IMR-90 (cell line): ENCODE measurements around the gene STK17A. TPM values are rescaled to one million over a fixed set of nuclear protein-coding genes. Genes with fewer than 3 reads are reported as not detected.

Experiments used
- ATAC-seq: fragments of 200-7000 bp; cut with Tn5 transposase; 2 replicates; pipeline ENCODE4 v1.9.1; 2020; ENCODE audit warnings: low read depth, mild to moderate bottlenecking, moderate library complexity
- BruUV-seq: library from RNA; stranded (reverse); fragments of 400-500 nt; replicated peaks from 2 replicates; lab custom pipeline; 2021; lab: Mats Ljungman, UMichigan
- CTCF ChIA-PET: fragments of 300-600 bp; formaldehyde crosslinking; extraction: SDS; loops from one replicate; lab custom pipeline; 2021; ENCODE audit warnings: antibody characterized with exemption; lab: Yijun Ruan, JAX
- POLR2A ChIA-PET: fragments of 300-600 bp; sonication (Branson Sonifier 250); formaldehyde crosslinking; loops from one replicate; lab custom pipeline; 2022; ENCODE audit warnings: antibody characterized with exemption; ENCODE audit not compliant: unreplicated experiment; lab: Charles Lee
- DNase-seq: peaks from one replicate; pipeline ENCODE4 v3.0.0; 2013
- H2AFZ ChIP-seq: replicated peaks from 2 replicates; pipeline ENCODE3; 2013; ENCODE audit warnings: low read length, mild to moderate bottlenecking; ENCODE audit not compliant: poor library complexity
- H2AK5ac ChIP-seq: 2 replicates; pipeline ENCODE4 v1.6.1; 2013; ENCODE audit warnings: low read depth, low read length, inconsistent platforms
- H2AK9ac ChIP-seq: replicated peaks from 2 replicates; pipeline ENCODE3; 2013; ENCODE audit warnings: mild to moderate bottlenecking, low read depth, low read length, moderate library complexity; ENCODE audit not compliant: poor library complexity
- H2BK120ac ChIP-seq: 2 replicates; pipeline ENCODE4 v1.6.1; 2013; ENCODE audit warnings: low read depth, low read length, inconsistent platforms
- H2BK15ac ChIP-seq: 3 replicates; pipeline ENCODE4 v1.6.1; 2013; ENCODE audit warnings: low read depth, low read length, inconsistent platforms
- H2BK20ac ChIP-seq: 2 replicates; pipeline ENCODE4 v1.6.1; 2013; ENCODE audit warnings: low read depth, mild to moderate bottlenecking, inconsistent platforms, low read length, moderate library complexity
- H2BK5ac ChIP-seq: 2 replicates; pipeline ENCODE4 v1.6.1; 2013; ENCODE audit warnings: mild to moderate bottlenecking, low read depth, low read length, inconsistent platforms; ENCODE audit not compliant: poor library complexity, severe bottlenecking
- H3K14ac ChIP-seq: replicated peaks from 2 replicates; pipeline ENCODE4 v1.6.1; 2013; ENCODE audit warnings: low read depth, low read length, inconsistent platforms
- H3K18ac ChIP-seq: 2 replicates; pipeline ENCODE4 v1.6.1; 2013; ENCODE audit warnings: low read depth, low read length, control low read depth
- H3K23ac ChIP-seq: 2 replicates; pipeline ENCODE4 v1.6.1; 2013; ENCODE audit warnings: low read depth, low read length, inconsistent platforms
- H3K27ac ChIP-seq: 2 replicates; pipeline ENCODE4 v1.5.1; 2013; ENCODE audit warnings: mild to moderate bottlenecking, control low read depth, low read length; ENCODE audit not compliant: insufficient read depth
- H3K27me3 ChIP-seq: 2 replicates; pipeline ENCODE4 v1.6.1; 2013; ENCODE audit warnings: low read length; ENCODE audit not compliant: control insufficient read depth, insufficient read depth
- H3K36me3 ChIP-seq: 2 replicates; pipeline ENCODE4 v1.6.1; 2013; ENCODE audit warnings: low read length, mixed read lengths; ENCODE audit not compliant: control insufficient read depth, insufficient read depth
- H3K4ac ChIP-seq: 2 replicates; pipeline ENCODE4 v1.6.1; 2013; ENCODE audit warnings: low read depth, low read length, inconsistent platforms
- H3K4me1 ChIP-seq: 2 replicates; pipeline ENCODE4 v1.6.1; 2013; ENCODE audit warnings: low read length, mixed read lengths; ENCODE audit not compliant: control insufficient read depth, insufficient read depth
- H3K4me2 ChIP-seq: 2 replicates; pipeline ENCODE4 v1.6.1; 2013; ENCODE audit warnings: low read depth, mild to moderate bottlenecking, control low read depth, low read length, moderate library complexity
- H3K4me3 ChIP-seq: 2 replicates; pipeline ENCODE4 v1.5.1; 2013; ENCODE audit warnings: low read depth, mild to moderate bottlenecking, control low read depth, low read length, moderate library complexity; ENCODE audit not compliant: insufficient read depth
- H3K56ac ChIP-seq: 2 replicates; pipeline ENCODE4 v1.6.1; 2013; ENCODE audit warnings: low read length, inconsistent platforms; ENCODE audit not compliant: insufficient read depth; ENCODE audit errors: extremely low read depth
- H3K79me1 ChIP-seq, 2 experiments: 2 replicates each; pipeline ENCODE4 v1.6.1; 2013; ENCODE audit warnings: low read length in 2 of 2, inconsistent platforms in 1 of 2, low read depth in 1 of 2
- H3K9ac ChIP-seq: 2 replicates; pipeline ENCODE4 v1.6.1; 2013; ENCODE audit warnings: low read depth, low read length, control low read depth
- H3K9me1 ChIP-seq: 2 replicates; pipeline ENCODE4 v1.6.1; 2013; ENCODE audit warnings: low read length, inconsistent platforms; ENCODE audit not compliant: insufficient read depth
- H3K9me3 ChIP-seq: 2 replicates; pipeline ENCODE4 v1.6.1; 2013; ENCODE audit warnings: low read length; ENCODE audit not compliant: control insufficient read depth, insufficient read depth
- H4K20me1 ChIP-seq: 2 replicates; pipeline ENCODE4 v1.6.1; 2013; ENCODE audit warnings: low read length, inconsistent platforms; ENCODE audit not compliant: insufficient read depth
- H4K5ac ChIP-seq: 2 replicates; pipeline ENCODE4 v1.6.1; 2013; ENCODE audit warnings: mild to moderate bottlenecking, low read depth, low read length, control low read depth
- H4K8ac ChIP-seq, 2 experiments: 2 replicates each; pipeline ENCODE4 v1.6.1; 2013; ENCODE audit warnings: low read depth in 2 of 2, low read length in 2 of 2, control low read depth in 1 of 2, inconsistent platforms in 1 of 2
- H4K91ac ChIP-seq: 2 replicates; pipeline ENCODE4 v1.6.1; 2013; ENCODE audit warnings: low read depth, low read length, inconsistent platforms; ENCODE audit not compliant: insufficient read depth
- MAFK ChIP-seq: IDR thresholded peaks from 2 replicates; pipeline ENCODE4 v1.6.1; 2012; ENCODE audit warnings: low read depth, low read length, improper control_type of control experiment
- SMC3 ChIP-seq: fragments of 150-350 bp; IDR thresholded peaks from 2 replicates; pipeline ENCODE4 v1.6.1; 2016; ENCODE audit warnings: low read depth, mild to moderate bottlenecking, antibody characterized with exemption, low read length, moderate library complexity
- WGBS, 2 experiments: methylation state at CpG; one replicate each; pipeline versions ENCODE4 v1.1.5 to v1.1.7; 2013; ENCODE audit warnings: missing lambda C conversion rate in 2 of 2; ENCODE audit not compliant: insufficient read length in 1 of 2; ENCODE audit errors: extremely low coverage in 2 of 2; 5-methylcytosine and 5-hydroxymethylcytosine counted together
- dilution Hi-C: fragments of 300-500 bp; cut with HindIII; formaldehyde crosslinking; loops from one replicate; pipeline ENCODE4 v1.14.3; 2018; ENCODE audit warnings: low sequenced_read_pairs; ENCODE audit not compliant: unreplicated experiment
- in situ Hi-C: fragments of 300-500 bp; cut with MboI; formaldehyde crosslinking; loops from 3 replicates; pipeline ENCODE4 v1.14.3; 2019; ENCODE audit warnings: low sequenced_read_pairs, inconsistent platforms, mixed read lengths
- intact Hi-C: fragments of 100-400 bp; cut with micrococcal nuclease; formaldehyde crosslinking; loops from 2 replicates; pipeline ENCODE4 v1.10.0; 2022
- polyA plus RNA-seq, 3 experiments: library from polyadenylated mRNA; depleted of rRNA; stranded (reverse); fragments of >200 nt; gene quantifications; 2 replicates each; pipeline ENCODE4 v1.2.3, GENCODE V29; 2012; ENCODE audit warnings: low replicate concordance in 1 of 3
- total RNA-seq: library from RNA; depleted of rRNA; stranded (reverse); fragments of >200 nt; gene quantifications from 2 replicates; pipeline ENCODE4 v1.2.3, GENCODE V29; 2012
- TF ChIP-seq, protein P1 (sequence below): fragments of 150-350 bp; IDR thresholded peaks from 2 replicates; pipeline ENCODE4 v1.6.1; 2017; ENCODE audit warnings: mild to moderate bottlenecking, antibody characterized with exemption, low read length, low read depth

Gene STK17A
- total and polyA plus RNA-seq, 2 of the 4 experiments (the other 2 are of a cell fraction), result 40.5 to 50.5 TPM

DNA sequence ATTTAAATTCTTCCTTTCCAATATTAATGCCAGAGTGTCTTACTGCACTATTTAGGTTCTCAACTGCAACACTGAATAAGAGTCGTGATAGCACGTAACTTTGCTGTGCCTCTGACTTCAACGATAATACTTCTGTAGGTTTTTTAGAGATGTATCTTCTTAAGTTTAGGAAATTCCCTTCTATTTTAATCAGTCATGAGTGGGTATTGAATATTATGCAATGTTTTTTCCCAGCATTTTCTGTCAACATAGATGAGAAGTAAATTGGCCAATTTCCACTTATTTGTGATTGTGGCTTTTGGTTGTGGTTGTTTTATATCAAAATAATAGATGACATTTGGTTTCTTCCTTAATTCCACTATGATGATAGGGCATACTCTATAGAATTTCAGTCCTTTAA, 6.7 kb upstream of the STK17A start:
- Histone ChIP-seq H3K27ac (no peak overlapping the region), H4K91ac (no peak overlapping the region), H3K4ac (no peak overlapping the region), H3K18ac (no peak overlapping the region), H2AK9ac (no peak overlapping the region), H3K9me1 (peaks cover 3% of the 10 kb centered on the region; the same call in 1 of the 2 replicates), H2BK5ac (no peak overlapping the region), H2BK15ac (no peak overlapping the region), H3K56ac (no peak overlapping the region), H3K36me3 (no peaks in the 10 kb centered on the region), H3K4me1 (peaks cover 6% of the 10 kb centered on the region), H3K9me3 (no peaks in the 10 kb centered on the region), H3K9ac (no peak overlapping the region), H2AK5ac (no peak overlapping the region; the same call in 1 of the 2 replicates), H4K8ac (no peak overlapping the region), H4K5ac (no peak overlapping the region), H2BK20ac (no peak overlapping the region), H3K23ac (no peak overlapping the region), H4K20me1 (no peaks in the 10 kb centered on the region), H2BK120ac (no peak overlapping the region; the same call in 1 of the 2 replicates), H3K79me1 (no peaks in the 10 kb centered on the region), H3K14ac (no peak overlapping the region), H3K4me3 (no peak overlapping the region), H3K4me2 (no peak overlapping the region), H2AFZ (no peak overlapping the region), H3K27me3 (no peaks in the 10 kb centered on the region)
- in situ Hi-C loops (no loop called here), dilution Hi-C loops (no loop called here), intact Hi-C loops (no loop called here)
- ATAC-seq (no peak), DNase-seq (no peak)
- TF ChIP-seq MAFK (no peak), SMC3 (no peak)
- TF ChIP-seq, protein P1, sequence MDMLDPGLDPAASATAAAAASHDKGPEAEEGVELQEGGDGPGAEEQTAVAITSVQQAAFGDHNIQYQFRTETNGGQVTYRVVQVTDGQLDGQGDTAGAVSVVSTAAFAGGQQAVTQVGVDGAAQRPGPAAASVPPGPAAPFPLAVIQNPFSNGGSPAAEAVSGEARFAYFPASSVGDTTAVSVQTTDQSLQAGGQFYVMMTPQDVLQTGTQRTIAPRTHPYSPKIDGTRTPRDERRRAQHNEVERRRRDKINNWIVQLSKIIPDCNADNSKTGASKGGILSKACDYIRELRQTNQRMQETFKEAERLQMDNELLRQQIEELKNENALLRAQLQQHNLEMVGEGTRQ, result no peak
- no CpG with 5 or more reads among the region's 3 CpGs for WGBS, 2 experiments
- POLR2A ChIA-PET, result no interaction called here
- CTCF ChIA-PET, result no interaction called here
- BruUV-seq, result no TSS peak
